Right kidney (tissue), 1 donor: Measurements from ENCODE around the gene IGF2BP2.
"Not testable (repeated sequence)": the region's sequence is repeated elsewhere in the genome, so short reads cannot be mapped to it uniquely, and the experiment has no call there.

ENCODE experiments used
- DNase-seq: peaks from one replicate; pipeline ENCODE4 v3.0.0-alpha.2; 2016

The IGF2BP2 gene

GRCh38 chr3:185807445-185808068, 17.3 kb downstream of the IGF2BP2 start:
- no peak for DNase-seq

- not testable (repeated sequence) for DNase-seq
Observed at GRCh38 chr3:185798831-185799110, 26.1 kb downstream of the IGF2BP2 start.

DNA sequence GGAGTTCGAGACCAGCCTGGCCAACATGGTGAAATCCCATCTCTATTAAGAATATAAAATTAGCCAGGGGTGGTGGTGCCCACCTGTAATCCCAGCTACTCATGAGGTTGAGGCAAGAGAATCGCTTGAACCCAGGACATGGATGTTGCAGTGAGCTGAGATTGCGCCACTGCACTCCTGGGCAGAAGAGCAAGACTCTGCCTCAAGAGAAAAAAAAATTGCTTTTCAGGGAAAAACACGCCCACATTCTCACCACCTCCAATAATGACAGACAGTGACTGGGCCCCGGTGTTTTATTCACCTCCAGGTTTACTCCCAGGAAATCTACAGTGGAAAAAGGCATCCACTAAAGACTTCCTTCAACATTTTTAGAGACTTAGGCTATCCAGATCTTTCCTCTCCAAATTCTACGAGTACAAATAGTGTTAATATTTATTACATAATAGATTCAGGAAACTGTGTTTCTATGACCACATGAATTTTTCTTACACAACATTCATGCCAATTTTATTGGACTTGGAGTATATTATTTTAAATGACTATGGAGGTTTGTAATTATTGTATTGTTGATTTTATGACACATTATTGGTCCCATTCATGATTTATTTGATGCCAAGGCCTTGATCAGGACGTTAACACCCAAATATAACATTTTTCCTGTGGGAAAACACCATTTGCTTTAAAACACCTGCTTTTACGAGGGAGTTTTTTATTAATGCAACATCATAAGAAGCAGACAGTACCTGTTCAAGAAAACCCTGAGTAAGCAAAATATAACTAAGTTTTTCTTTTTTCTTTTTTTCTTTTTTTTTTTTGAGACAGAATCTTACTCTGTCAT, 26.6 kb downstream of the IGF2BP2 start:
- DNase-seq = no peak

DNA sequence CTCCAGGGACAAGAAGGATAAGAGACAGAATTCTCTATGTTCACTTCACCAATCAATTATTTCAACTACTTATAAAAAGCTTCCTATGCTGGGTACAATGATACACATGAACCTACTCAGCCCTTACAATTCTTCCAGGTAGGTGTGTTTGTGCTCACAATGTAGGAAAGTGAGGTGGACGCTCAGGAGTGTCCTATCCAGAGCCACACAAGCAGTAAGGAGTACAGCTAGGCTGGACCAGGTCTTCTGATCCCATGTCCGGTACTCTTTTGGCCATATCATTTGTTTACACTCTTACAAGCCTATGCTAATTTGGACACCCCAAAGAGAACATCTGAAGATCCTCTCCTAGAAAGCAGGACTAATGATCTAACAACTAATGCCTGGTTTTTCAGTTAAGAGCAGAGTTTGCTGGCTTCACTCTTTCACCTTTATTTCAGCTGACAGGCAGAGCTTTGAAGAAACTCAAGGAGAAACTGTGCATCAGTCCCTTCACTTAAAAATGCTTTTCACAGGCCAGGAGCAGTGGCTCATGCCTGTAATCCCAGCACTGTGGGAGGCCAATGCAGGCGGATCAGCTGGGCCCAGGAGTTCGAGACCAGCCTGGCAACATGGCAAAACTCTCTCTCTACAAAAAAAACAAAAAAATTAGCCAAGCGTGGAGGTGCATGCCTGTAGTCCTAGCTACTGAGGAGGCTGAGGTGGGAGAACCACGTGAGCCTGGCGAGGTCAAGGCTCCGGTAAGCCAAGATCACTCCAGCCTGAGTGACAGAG, 27.5 kb downstream of the IGF2BP2 start:
- no peak for DNase-seq

DNA sequence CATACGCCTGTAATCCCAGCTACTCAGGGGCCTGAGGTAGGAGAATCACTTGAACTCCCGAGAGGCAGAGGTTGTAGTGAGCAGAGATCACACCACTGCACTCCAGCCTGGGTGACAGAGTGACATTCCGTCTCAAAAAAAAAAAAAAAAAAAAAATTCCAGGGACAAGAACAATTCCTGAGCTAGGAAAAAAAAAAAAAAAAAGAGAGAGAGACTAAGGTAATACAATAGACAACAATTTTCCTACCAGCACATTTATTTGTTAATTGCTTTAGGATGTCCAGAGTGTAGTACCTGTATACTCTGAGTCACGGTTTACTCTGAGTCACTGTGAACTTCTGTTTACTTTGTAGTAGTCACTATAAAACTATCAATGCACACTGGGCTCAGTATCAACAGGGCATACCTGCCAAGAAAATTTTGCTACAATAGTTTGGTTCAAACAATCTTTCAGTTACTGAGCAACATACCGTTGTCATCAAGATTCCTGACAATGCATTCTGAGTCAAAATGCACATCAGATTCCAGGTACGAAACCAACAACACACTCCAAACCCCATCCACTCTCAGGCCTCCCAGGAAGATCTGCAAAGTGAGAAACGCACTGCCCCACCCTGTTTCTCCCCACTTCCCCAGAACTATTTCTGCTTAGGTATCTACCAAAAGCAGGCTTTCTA, 28.3 kb downstream of the IGF2BP2 start:
- no peak for DNase-seq

GRCh38 chr3:185793381-185793780, 31.5 kb downstream of the IGF2BP2 start:
- DNase-seq = no peak

- no peak for DNase-seq
Observed at GRCh38 chr3:185792955-185793354, 31.9 kb downstream of the IGF2BP2 start.

GRCh38 chr3:185789891-185790830, 34.7 kb downstream of the IGF2BP2 start:
- no peak for DNase-seq

DNA sequence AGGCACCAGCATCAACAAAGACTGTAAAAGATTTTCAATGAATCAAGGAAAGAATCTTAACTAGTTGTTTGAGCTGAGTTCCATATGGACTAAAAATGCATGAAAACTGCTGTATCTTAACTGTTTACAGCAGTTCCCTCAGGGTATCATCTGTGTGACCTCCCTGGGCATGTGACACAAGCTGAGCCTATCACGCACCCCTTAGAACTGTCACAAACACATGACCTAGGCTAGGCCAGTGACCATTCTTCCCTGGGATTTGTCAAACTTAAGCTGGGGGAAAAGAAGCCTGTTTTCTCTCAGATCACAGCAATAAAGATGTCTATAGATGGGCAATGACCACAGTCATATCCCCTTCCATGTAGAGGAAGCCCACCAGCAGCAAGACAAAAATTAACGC, 35.7 kb downstream of the IGF2BP2 start:
- DNase-seq = no peak

- no peak for DNase-seq
Observed at GRCh38 chr3:185788292-185788691, 36.5 kb downstream of the IGF2BP2 start.

GRCh38 chr3:185786956-185787877, 37.6 kb downstream of the IGF2BP2 start:
- DNase-seq = no peak

GRCh38 chr3:185786258-185786657, 38.6 kb downstream of the IGF2BP2 start:
- DNase-seq = not testable (repeated sequence)

DNA sequence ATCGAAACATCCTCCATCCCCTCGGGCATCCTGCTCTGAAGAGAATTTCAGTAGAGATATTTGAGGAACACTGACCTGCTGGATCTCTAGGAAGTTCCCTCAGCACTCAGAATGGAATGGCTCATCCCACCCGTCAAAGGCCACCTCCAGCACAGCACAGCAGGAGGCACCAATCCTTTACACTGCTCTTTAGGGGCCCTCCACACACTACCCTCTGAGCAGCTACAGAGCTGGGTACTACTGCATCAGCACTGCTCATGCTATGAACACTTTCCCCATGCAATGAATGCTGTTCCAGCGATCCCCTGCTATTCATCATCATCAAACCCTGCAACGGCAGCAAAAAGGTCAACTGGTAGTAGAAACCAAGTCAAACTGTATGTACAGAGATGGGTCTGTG, 40.5 kb downstream of the IGF2BP2 start:
- DNase-seq = no peak

- DNase-seq = no peak
Observed at GRCh38 chr3:185781759-185782158, 43.1 kb downstream of the IGF2BP2 start.

DNA sequence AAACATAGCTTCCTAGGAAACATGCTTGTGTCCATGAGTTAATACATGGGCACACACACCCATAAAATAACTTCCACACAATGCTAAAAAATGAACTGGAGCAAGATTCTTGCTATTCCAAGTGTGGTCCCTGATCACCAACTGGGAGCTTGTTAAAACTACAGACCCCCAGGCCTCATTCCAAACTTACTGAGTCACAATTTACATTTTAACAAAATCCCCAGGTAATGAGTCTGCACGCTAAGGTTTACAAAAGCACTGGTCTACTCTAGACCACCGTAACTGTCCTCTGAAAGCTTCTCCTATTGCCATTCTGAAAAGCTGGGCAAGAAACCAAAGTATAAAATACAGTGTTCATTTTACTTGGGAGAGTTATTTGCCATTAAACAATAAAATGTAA, 45.4 kb downstream of the IGF2BP2 start:
- DNase-seq = no peak

- DNase-seq = no peak
Observed at GRCh38 chr3:185778821-185779220, 46.0 kb downstream of the IGF2BP2 start.

DNA sequence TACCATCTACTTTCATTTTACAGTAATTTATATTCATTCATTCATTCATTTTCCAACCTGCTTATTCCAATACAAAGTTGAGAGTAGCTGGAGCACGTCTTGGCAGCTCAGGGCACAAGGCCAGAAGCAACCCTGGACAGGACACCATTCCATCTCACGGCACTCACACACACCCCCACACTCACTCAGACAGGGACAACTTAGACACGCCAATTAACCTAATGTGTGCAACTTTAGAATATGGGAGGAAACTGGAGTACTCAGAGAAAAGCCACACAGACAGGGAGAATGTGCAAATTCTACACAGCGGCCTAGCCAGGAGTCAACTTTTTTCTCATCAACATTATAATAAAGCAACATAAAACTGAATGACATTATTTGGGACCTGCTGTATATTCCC, 46.7 kb downstream of the IGF2BP2 start:
- DNase-seq = no peak

DNA sequence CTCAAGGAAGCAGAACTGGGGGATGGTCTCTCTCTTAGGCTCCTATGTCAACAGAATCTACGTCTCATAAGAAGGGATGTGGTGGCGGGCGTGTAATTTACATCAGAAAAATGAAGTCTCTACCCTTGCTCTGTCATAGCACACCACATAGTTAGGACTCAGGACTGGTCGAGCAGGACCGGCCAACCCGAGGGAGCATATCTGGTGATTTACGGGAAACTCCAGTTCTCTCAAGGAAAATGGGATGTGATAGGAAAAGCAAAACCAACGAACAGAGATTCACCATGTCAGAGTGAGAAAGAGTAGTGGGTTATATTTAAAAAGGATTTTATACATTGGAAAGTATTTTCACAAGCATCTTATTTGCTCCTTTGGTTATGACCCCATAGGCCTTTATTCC, 54.7 kb downstream of the IGF2BP2 start:
- no peak for DNase-seq

DNA sequence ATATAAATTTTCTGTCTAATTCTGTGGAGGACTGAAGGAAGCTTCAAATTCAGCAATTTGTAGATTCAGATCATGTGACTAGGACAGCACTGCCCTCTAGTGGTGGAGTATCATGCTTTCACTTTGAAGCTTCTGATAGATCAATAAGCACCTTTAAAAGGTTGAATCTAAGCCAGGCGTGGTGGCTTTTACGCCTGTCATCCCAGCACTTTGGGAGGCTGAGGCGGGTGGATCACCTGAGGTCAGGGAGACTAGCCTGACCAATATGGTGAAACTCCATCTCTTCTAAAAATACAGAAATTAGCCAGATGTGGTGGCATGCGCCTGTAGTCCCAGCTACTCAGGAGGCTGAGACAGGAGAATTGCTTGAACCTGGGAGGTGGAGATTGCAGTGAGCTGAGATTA, 56.3 kb downstream of the IGF2BP2 start:
- not testable (repeated sequence) for DNase-seq

GRCh38 chr3:185767002-185767688, 57.7 kb downstream of the IGF2BP2 start:
- no peak for DNase-seq
